Left colon (tissue), 2 donors: ENCODE data around the gene CITED1. TPM values are rescaled to one million over a fixed set of nuclear protein-coding genes. Genes with fewer than 3 reads are reported as not detected.

Source experiments
- total RNA-seq, 2 donors: library from RNA; stranded (reverse); fragmentation: NEBNext Ultra II Directional; extraction: Animal tissue kit (Norgen Biotek cat#: 25700); gene quantifications; one replicate each; pipeline ENCODE4 v1.2.1, GENCODE V29; 2021
- donor health status: DM: no; HTN: no; CAD: no.
- donor health status: DM: yes; HTN: yes; CAD: no.

Gene CITED1
- total RNA-seq, 2 donors from 2014 or later: 0.67 to 1.0 TPM

Other genes starting within 250 kb of the CITED1 start
- gene RTL5, start 174.0 kb downstream of the CITED1 start, total RNA-seq: 1 to 10 TPM; 1.0 to 3.0 TPM
- gene PIN4, start 124.2 kb downstream of the CITED1 start, total RNA-seq: 10 to 100 TPM in 1 of 2 donors, 1 to 10 TPM in 1; 7.8 to 11.8 TPM
- 1 to 10 TPM in 1 of 2 donors, under 1 TPM in 1; 0.61 to 1.6 TPM for gene ERCC6L, start 66.9 kb downstream of the CITED1 start, total RNA-seq
- gene RPS4X, start 28.7 kb downstream of the CITED1 start, total RNA-seq: 100 to 1,000 TPM; 855 to 940 TPM